GM19025 (cell line): Measurements from ENCODE around the gene UMAD1.
"Not testable (repeated sequence)": the region's sequence is repeated elsewhere in the genome, so short reads cannot be mapped to it uniquely, and the experiment has no call there.

ENCODE experiments used
- ATAC-seq: cut with Tn5 transposase; IDR thresholded peaks from one replicate; pipeline ENCODE4 v1.9.1; 2021; ENCODE audit warnings: mild to moderate bottlenecking, low read depth, moderate library complexity; ENCODE audit not compliant: unreplicated experiment

Gene UMAD1

DNA sequence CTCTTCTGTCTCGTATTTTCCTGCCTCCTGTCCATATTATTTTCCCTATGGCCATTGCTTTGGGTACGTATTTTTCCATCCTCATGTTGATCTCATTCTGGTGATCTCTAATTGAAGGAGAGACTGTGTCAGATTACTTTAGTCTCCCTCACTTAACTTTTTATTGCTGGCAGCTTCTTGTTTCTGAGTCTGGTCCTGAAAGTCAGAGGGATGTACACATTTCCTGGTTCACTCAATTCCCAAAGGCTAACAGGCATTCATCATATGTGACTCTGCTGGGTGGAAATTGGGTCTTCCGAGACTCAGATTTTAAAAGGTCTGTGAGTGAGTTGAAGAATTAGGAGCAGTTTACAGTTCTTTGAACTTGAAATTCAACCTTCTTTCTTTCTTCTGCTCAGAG is 10.9 kb downstream of the UMAD1 start:
- ATAC-seq, result no peak

DNA sequence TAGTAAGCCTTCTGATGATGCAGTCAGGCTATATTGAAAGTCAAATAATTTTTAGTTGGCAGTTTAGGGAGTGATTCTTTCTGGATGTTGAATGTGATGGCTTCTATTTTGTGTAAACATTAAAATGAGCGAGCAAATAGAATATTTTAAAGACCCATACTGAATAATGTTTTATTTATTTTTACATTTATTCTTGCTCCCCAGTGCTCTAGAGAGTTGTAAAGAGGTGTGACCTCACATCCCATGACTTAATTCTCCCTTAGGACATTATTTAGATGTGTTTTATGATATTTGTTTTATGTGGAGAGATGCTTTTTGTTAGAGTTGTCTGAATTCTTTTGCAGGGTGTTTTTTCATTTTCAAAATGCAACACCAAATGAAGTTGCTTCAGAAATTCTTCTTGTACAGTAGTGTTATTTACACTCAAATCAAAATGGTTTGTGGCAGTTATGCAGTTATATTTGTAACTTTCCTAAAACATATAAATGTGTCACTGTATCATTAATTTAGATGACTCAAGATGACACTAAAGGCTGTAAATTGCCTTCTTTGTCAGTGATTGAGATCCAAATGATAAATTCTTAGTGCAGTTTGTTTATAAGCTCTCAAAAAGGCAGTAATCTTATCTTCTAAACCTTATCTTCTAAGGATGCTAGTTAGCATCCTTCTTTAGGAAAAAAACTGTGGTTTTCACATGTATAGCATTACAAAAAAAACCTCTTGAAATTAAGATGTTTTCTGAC is 12.4 kb downstream of the UMAD1 start:
- ATAC-seq, result no peak

DNA sequence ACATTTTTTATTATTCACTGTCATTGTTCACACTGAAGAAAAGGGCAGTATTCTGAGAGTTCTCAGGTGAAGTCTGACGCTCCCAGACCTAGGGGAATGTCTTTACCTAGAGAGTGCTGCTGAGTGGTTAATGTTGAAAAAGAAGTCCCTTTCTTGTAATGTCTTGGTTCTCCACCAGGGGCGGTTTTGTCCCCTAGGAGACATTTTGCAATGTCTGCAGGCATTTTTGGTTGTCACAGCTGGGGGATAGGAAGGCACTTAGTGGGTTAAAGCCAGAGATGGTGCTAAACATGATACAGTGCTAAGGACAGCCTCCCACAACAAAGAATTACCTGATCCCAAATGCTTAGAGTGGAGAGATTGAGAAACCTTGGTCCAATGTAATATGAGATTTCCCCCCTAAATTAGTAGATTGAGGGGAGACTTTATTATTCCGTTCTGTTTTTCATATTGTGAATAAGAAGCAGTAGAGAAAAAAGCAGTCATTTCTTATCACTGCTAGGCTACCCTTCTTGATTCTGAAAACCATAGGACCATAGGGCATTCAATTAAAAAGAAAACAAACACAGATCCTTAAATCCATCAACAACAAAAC is 13.1 kb downstream of the UMAD1 start:
- no peak for ATAC-seq

DNA sequence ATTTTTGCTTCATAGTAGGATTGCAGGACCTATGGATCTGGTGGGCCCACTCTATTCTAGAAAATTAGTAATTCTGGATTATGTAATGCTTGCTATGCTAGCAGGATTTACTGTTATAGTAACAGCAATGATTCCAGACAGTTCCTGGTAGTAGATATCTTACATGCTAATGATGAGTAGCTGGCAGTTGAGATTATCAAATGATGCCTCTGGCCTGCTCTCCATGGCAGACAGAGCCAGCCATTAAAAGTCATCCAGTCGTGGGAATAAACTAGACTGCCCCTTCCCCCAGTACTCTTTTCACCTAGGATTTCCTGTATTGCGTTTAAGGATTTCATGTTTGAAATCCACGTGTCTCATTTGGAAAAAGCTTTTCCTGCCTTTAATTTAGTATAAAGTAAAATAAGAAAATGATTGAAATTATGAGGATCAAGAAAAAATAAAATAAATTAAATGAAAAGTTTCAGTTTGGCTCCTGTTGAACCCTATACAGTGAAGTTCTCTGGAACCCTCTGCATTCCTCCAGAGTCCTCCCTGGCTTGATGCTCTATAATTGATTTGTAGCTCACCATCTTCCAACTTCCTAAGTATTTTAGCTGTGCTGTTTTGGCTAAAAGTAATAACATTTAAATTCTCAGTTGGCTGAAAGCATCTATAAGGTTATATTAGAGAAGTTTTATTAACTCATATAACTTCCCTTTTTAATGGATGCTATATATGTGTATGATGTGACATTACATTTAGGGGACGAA is 14.6 kb downstream of the UMAD1 start:
- no peak for ATAC-seq

DNA sequence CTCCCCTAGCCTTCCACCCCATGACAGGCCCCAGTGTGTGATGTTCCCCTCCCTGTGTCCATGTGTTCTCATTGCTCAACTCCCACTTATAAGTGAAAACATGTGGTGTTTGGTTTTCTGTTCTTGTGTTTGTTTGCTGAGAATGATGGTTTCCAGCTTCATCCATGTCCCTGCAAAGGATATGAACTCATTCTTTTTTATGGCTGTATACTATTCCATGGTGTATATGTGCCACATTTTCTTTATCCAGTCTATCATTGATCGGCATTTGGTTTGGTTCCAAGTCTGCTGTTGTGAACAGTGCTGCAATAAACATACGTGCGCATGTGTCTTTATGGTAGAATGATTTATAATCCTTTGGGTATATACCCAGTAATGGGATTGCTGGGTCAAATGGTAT is 15.9 kb downstream of the UMAD1 start:
- not testable (repeated sequence) for ATAC-seq

DNA sequence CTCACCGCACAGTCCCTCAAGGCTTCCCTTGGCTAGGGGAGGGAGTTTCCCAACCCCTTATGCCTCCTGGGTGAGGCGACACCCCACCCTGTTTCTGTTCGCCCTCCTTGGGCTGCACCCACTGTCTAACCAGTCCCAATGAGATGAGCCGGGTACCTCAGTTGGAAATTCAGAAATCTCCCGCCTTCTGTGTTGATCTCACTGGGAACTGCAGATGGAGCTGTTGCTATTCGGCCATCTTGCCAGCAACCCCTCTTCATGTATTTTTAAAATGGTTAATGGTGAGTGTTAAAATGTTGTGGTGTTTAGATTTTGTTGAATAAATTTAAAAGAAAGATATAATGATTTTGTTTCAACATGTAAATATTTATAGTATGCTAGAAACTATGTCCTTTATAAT is 22.0 kb downstream of the UMAD1 start:
- ATAC-seq, result no peak

DNA sequence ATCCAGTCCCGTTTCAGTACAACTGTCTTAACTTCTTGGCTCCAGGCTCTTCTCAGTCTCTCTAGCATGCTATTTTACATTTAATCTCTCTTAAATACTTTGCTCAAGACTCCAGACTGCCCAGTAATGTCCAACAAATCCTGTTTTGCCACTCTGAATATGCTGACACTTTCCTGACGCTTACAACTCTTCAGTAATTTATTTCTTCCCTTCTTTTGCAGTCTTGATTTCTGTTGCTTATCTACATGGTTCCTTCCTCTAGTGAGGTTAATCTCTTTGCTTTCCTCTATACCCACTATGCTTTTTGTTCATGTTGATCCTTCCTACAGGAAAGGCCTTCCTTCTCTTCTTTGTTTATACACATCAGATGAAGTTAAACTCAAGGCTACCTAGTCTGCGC is 23.7 kb downstream of the UMAD1 start:
- ATAC-seq, result no peak

DNA sequence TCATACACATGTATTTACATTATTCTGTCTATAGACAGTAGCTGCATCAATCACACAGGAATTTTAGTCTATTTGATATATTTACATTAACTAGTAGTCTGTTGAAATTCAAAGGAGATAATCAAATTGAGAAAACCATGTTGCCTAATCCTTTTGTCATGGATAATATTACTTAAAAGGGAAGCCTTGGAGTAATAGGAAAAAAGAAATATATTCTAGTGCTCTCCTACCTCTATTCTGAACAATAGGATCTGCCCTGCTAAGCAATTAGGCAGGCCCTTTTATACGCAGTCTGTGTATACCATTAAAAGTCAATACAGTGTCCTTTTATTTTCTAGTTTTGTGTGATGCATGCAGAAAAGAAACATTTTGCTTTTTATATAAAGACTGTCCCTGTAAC is 24.5 kb downstream of the UMAD1 start:
- ATAC-seq, result no peak

DNA sequence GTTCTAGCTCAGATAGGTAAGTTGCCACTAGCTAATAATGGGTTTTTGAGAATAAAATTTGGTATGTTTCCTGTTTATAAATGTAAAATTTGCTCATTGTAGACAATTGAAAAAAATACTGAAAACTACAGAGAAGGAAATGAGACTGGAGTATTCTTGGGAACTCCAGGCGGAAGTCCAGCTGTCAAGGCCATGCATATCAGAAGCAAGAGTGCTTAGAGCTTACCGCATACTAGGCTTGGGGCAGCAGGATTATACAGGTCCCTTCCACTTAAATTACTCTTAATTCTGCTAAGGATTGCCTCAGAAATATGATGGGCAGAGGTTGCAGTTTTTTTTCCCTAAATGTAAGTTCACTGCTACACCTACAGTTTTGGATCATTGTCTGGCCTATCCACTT is 26.6 kb downstream of the UMAD1 start:
- ATAC-seq, result no peak

DNA sequence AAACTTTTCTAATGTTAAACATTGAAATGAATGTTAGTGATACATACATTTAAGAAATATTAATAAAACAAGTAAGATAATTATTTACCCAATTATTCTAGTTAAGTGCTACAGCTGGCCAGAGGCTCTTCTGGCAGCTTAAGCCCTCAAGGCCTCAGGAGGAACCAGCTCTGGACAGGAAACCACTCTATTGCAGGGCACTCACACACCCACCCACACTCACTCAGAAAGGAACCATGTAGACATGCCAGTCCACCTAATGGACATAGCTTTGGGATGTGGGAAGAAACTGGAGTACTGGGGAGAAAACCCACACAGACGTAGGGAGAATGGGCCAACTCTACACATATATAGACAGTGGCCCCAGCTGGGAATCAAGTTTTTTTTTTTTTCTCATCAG is 28.2 kb downstream of the UMAD1 start:
- ATAC-seq, result no peak

DNA sequence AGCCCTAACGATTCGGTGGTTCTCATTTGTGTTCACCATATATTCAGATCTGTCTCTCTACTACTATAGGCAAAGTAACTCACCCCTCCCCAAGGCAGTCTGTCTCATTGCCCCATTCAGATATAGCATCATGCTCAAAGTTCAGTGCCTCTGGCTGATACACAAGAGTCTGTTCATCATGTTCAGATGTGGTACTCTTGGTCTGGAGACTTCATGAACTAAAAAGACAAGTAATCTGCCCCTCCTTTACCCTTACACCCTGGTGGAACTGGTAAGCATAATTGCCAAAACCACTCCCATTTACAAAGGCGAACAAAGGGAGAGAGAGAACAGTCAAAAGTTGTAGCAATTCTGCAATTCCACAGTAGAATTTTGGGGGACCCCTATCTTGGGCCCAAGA is 29.9 kb downstream of the UMAD1 start:
- ATAC-seq, result no peak

DNA sequence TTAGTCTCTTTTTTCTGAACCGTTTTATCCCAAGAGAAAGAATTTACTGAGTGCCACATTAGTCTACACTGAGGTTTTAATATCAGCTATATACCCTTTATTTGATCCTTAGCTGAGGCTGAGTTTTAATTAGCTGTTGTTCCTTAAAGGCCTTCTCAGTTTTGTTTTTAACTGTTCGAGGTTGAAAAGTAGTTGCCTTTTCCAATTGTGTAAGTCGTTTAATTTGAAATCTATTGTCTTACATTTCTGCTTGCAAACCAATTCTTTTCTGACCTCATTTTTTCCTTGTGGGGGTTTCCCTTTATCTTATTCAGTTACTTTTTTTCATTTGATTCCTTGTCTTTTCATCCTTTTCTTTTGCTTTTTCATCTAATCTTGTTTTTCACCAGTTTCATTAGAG is 30.8 kb downstream of the UMAD1 start:
- no peak for ATAC-seq

DNA sequence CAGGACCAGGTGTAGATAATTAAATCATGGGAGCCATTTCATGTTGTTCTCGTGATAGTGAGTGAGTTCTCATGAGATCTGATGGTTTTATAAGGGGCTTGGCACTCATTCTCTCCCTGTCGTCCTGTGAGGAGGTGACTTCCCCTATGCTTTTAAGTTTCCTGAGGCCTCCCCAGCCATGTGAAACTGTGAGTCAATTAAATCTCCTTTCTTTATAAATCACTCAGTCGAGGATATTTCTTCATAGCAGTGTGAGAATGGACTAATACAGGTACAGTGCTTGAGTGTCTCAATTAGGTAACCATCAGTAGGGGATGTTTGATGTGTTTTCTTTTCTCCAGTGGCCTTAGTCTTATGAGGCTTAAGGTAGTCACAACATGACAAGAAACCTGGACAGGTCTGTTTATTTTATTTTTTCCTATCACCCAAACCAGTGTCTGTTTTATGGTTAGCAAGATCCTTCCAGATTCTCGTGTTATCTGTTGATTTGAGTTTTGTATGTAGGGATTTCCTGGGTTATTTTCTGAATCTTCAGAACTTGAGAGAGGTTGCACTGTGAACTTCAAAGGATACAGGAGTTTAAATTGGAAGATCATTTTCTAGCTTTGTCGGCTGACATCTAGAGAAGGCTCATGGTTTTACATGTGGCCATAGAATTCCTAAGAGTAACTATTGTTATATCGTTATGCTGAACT is 32.1 kb downstream of the UMAD1 start:
- ATAC-seq, result no peak

DNA sequence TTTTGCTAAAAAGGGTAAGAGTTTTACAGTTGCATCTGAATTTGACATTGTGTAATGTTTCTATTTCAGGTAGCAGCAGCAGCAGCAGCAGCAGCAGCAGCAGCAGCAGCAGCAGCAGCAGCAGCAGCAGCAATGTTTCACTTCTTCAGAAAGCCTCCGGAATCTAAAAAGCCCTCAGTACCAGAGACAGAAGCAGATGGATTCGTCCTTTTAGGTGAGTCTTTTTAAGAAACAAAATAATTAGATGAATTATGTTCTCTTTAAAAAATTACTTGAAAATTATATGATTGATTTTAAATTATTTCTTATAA is 32.6 kb downstream of the UMAD1 start:
- ATAC-seq, result no peak

DNA sequence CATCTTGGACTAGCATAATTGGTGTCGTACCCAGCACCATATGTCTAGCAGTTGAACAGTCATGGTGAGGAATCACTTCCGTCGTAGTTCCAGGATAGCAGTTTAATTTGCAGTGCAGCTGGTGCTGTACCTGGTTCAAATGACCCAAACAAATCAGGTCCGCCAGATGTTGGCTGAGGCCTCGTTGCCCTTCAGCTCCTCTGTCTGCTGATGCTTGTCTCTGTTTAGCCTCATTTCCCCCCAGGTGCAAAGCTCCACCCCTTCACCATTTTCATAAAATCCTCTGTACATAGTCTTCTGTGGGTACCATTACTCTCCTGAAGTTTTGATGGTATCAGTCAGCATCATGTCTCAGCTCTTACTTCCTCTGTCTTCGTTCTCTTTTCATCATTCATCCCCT is 35.1 kb downstream of the UMAD1 start:
- ATAC-seq, result no peak

DNA sequence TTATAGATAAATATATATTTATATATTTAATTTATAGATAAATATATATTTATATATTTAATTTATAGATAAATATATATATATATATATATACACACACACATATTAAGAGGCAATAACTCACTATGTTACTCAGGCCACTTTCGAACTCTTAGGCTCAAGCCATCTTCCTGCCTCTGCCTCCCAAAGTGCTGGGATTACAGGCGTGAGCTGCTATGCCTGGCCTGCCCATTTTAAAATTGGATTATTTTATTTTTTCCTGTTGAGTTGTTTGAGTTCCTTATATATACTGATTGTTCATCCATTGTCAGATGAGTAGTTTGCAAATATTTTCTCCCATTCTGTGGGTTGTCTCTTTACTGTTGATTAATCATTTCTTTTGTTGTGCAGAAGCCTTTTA is 39.1 kb downstream of the UMAD1 start:
- not testable (repeated sequence) for ATAC-seq

DNA sequence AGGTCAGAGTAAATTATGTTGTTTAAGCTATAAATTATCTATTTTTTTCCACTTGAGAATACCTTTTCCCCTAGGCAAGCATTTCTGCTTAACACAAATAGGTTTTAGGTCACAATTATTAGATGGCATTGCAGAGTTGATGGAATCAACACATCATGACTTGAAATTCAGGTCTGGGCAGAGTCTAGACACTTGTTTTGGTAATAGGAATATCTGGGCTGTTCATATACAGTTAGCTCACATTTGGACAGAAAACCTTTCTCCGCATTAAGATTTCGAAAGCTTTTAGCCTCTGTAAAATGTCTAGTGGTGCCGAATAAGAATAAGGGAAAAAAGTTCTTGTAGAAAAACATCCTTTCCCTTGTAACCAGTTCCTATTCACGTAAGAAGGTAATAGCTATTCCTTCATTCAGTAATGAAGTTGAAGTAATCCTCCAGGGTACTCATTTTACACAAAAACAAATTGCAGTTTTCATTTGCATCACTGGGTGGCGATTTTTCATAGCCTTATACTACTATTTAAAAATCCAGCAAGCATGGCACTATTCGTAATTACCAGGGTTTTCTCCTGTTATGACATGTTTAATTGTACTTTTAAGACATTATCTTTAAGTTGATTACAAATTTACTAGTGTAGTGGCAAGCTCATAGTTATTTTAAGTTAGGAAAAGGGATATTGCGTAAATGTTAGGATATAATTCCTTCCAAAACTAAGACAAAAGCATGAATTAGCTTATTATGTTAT is 40.8 kb downstream of the UMAD1 start:
- ATAC-seq, result peak; percentile 80

DNA sequence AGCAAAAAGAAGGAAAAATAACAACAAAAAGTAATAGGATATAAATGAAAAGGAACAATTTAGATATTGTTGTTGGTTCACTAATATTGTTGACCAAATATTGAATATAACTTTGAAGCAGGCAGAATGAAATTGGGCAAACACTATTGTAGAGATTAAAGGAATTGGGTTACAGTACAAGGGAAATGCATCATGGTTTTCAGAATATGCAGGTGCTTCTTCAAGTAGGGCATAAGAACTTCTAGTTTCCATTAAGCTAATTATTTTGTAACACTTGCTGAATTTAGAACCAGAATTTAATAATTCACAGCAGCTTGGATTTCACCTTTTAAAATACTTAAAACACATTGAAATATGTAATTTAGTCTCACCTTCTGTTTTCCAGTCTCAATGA is 41.4 kb downstream of the UMAD1 start:
- no peak for ATAC-seq

DNA sequence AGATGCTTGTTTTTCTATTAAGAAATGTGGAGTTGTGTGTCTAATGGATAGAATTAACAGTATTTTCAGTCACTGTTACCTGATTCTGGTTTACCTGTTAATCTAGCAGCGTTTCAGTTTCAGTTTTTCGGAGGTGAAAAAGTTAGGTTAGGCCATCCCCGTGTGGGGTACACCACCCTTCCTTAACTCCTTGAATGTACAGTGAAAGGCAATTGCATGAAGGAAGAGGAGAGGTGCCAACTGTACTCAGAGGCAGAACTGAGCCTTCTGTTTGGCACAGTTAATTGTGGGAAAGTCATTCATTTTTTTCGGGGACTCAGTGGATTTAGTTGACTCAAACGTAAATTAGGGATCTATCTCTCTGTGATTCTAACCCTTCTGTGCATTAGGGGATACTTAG is 42.3 kb downstream of the UMAD1 start:
- ATAC-seq, result no peak

DNA sequence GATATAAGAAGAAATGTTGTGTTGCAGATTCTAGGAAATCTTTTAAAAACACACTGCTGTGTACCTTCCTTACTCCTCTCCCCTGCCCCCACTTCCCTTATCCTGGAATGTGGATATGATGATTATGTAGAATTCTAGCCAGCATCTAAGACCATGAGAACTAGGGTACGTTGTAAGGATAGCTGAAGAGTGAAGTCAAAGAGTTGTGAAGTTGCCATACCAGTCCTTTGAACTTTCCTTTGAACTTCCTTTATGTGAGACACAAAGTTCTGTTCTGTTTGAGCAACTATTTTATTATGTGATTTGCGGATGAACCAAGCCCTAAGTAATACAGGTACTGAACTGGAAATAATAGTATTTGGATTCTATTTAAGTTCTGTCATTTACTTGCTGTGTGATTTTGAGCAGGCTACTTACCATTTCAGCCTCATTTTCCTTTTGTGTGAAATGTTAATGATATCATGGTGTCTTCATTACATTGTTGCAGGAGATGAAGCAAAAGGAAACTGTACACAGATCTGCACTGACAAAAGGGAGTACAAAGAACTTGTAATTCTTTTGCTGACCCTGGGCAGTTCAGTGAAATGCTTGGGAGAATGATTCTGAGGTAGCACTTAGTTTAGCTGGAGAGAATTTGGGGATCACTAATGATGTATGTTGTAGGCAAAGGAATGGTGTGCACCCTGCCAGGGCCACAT is 46.4 kb downstream of the UMAD1 start:
- no peak for ATAC-seq
